ENCODE measurements around the gene JPH2.

JPH2 gene

DNA sequence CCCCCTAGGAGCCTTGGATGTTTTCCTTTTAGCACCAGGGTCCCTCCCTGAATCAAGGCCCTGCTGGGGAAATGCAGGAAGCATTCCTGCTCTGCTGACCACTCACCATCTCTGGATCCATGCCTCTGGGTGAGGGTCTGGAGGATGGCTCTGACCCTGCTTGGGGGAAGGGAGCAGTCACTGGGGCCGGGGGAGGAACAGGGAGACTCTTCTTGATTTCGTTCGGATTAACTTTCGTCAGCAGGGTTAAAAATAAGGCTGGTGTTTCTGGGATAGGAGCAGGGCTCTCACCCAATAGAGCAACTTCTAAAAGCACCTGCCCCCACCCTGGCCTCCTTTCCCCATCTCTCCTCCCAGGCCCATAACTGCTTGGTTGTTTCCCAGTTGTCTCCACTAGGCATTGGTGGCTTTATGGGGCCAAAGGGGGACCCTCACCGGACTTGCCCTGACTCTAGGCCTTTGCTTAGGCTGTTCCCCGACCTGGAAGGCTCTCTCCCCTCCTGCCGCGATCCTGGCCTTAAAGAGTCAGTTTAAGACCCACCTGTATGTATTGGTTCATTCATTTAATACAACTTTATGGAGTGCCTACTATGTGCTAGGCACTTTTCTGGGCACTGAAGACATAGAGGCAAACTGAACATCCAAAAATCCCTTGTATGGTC is 63.0 kb downstream of the JPH2 start:
- no peak for DNase-seq

- DNase-seq = no peak
Measured at GRCh38 chr20:44123251-44123650, 63.7 kb downstream of the JPH2 start.

DNA sequence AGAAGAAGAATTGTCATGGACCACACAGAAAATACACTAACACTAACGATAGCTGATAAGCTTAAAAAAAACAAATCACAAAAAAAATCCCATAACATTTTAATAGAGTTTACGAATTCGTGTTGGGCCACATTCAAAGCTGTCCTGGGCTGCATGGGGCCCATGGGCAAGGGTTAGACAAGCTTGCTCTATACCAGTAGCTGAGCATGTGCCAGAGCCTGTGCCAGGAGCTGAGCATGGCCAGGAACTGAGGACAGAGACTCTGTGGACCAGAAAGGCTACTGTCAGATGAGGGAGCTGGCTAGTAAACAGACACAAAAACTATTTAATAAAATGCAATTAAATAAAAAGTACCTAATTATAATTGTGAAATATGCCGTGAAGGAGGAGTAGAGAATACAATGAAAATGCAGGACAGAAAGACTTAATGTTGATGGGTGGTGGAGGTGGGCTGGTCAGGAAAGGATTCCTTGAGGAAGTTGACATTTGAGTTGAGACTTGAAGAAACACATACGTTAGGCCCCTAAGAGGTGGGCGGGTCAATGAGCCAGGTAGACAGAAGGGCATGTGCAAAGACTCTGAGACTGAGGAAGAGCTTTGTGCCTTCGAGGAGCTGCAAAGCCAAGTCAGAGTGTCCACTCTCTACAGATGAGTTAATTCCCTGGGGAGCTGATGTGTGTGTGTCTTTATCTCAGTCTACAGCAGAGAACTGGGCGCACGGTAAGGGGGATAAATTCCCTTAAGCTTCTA is 66.1 kb downstream of the JPH2 start:
- no peak for DNase-seq

DNA sequence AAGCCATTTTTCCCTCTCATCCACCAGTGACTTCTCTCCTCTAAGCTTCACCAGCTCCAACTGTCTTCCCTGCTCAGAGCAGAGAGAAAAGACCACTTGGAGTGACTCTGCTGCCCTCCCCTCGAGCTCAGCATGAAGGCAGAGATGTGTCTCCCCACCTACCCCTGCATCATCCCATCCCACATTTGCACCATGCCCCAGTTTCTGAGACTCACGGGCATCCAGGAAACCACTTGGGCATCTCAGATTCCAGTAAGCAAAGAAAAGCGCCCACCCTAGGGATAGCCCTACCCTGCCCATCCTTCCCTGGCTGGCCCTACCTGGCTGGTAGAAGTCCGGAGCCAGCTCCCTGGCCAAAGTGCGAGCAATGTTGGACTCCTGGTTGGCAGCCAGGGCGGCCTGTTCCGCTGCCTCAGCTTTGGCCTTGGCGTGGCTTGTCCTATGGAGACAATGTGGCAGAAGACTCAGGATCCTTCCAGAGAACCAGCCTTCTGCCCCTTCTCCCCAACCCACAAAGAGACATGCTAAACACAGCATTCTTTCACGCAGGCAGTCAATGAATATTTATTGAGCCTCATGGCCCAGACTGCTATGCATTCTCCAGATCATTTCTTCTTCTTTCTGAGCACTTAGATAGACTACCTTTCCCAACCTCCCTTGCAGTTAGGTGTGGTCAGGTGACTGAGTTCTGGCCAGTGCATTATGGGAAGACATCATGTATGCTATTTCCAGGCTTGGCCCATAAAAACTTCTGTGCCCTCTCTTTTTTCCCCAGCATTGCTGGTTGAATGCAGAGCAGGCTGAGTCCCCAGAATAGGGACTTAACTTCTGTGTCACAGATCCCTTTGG is 68.6 kb downstream of the JPH2 start:
- no peak for DNase-seq

- DNase-seq = no peak
Measured at GRCh38 chr20:44117296-44118184, 69.4 kb downstream of the JPH2 start.

DNA sequence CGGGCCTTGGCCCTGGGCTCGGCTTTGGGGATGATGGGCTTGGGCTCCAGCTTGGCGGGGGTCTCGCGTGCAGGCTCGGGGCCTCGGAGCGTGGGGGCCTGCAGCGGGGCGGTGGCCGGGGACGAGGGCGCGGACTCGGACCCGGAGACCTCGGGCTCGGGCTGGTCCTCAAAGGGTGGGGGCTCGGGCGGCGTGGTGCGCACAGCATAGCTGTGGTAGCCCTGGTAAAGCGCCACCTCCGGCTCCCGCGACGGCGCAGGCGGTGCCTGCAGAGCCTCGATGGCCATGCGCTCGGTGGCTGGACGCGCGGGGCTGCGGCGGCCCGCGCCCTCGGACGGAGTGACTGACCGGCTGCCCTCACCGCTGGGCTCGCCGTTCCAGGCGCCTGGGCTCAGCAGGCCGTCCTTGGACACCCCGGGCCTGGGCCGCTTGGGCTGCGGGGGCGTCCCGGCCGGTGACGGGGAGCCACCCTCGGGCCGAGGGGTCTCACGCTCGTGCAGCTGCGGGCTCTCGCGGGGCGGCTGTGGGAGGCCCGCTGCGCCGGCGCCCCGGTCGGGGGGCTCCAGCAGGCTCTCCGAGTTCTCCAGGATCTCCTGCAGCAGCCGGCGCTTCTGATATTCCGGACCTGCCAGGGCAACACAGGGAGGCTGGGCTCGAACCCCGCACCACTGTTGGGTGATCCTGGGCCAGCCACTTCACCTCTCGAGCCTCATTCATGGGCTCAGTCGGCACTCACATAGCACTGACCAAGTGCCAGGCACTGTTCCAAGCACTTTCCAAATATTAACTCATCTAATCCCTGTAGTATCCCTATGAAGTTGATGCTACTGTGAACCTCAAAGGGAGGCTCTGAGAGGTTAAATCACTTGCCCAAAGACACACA is 71.0 kb downstream of the JPH2 start:
- DNase-seq = no peak

- no peak for DNase-seq
Measured at GRCh38 chr20:44115181-44115580, 71.8 kb downstream of the JPH2 start.

DNA sequence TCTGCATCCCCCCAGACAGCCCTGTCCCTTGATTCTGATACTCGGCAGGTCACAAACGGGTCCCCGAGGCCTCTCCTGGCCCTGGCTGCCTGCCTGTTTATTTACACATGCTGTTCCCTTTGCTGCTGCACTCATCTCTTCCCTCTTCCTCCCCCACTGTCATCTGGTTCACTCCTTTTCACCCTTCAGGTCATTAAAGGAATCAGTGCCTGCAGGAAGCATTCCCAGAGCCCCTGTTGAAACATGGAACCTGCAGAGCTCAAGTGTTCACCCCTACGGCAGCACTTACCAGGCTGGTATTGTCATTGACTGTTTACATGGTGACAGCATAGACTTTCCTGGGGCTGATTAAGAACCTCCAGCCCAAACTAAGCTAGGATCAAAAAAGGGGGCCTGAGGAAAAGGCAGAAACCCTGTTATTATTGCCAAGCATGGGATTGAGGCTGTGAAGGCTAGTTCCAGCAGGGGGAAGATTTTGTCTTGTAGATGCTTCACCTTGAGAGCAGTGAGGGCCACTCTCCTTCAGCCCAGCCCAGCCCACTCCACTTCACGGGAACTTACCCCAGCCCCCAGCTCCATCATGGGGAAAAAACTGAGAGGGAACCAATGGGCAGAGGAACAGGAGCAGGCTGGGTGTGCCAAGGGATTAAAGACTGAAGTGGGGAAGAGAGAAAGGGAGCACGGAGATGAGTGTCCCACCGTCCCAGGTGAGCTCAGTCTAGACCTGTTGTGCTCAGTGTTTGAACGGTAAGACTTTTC is 73.2 kb downstream of the JPH2 start:
- no peak for DNase-seq

DNA sequence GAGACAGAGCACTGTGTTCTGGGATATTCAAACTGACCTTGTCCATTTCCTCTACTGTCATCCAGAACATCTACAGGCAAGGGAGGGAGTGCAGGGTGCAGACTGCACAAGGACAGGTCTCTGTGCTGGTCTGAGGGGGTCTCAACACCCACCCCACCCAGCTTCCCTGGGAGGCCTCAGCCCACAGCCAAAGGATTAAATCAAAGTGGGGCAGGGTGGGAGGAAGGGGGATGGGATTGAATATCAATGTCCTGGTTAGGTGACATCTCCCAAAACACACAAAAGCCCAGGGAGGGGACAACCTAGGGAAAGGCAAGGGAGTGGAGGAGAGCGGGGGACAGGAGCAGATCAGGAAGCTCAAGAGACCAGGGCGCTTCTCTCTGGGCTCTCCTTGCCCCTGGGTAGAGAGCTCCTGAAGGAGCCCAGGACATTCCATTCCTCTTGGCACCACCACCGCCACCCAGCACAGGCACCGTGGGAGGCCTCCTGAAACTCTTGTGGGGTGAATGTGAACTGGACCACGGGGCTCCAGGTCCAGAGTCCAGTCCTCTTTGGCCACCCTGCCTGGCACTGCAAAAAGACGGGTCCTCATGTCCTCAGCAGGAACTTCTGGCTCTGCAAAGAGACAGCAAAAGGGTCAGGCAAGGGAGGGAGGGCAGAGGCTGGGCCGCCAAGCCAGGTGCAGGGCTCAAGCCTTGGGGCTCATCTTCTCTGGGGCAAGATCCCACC is 73.9 kb downstream of the JPH2 start:
- no peak for DNase-seq

GRCh38 chr20:44112456-44112855 is 74.5 kb downstream of the JPH2 start:
- DNase-seq = no peak

DNA sequence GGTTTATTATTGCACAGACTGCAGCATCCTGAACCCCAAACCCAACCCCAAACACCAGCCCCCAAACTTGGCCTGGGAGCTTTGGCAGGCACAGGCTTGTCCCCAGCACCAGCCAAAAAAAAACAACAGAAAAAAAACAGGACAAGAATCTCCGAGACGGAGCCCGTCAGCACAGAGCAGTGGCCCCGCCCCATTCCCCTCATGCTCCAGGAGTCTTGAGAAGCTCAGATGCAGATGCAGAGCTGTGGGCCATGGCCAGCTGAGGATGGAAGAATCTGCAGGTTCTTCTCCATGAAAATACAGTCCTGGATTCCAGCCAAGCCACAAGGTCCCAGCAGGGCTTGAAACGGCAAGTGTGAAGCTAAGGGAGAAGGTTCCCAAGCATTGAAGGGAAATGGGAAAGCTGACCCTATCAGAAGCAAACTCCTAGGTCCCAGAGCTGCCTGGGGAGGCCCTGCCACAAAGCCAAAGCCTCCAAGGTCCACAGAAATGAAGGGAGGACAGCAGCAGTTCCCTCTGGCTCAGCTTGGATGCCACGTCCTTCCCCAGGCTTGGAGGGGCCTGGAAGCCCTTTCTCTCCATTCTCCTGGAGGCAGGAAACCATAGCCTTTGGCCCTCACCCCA is 75.2 kb downstream of the JPH2 start:
- DNase-seq = no peak

DNA sequence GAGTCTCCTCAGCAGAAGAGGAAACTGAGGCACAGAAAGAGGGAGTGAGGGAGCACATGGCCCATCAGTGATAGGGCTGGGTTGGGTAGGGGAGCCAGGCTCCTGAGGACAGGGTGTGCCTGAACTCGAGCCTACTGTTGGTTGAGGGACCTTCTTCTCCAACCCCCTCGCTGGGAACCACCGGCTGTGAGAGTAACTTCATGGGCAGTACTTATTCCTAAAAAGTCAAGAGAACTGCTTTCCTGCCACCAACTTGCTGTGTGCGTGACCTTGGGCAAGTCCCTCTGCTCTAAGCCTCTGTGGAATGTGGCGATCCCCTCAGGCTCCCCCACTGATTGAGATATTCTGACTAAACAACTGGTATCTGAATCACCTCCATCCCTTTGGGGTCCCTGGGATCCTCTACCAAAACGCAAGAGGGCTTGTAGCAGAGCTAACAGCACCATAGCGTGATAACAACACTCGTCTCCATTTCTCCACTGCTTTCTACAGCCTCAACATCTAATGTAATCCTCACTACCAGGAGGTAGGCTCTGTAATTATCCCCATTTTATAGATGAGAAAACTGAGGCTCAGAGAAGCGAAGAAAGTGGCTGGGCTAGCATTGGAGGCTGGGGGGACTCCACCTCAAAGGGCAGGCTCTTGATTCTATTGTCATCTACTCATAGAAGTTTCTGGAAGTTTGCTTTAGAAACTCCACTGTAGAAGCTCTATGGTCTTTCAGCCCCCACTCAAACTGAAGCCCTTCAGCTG is 76.0 kb downstream of the JPH2 start:
- no peak for DNase-seq

DNA sequence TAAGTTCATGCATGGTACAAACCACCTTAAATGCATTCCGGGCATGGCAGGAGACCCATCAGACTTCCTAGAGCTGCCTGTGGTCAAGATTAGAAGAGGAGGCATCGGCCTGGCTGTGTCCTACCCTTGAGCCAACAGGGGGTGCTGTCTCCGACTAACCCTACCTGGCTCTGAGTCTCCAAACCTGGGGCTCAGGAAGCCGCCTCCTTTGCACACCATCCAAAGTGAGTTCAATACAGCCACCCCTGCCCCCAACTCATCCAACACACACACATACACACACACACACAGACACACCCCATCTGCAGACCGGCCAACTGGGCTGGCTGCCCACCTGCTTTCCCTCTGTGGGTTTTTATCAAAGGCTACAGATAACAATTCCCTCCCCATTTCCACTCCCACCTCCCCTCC is 77.0 kb downstream of the JPH2 start:
- DNase-seq = no peak

- no peak for DNase-seq
Measured at GRCh38 chr20:44106615-44107014, 80.4 kb downstream of the JPH2 start.

DNA sequence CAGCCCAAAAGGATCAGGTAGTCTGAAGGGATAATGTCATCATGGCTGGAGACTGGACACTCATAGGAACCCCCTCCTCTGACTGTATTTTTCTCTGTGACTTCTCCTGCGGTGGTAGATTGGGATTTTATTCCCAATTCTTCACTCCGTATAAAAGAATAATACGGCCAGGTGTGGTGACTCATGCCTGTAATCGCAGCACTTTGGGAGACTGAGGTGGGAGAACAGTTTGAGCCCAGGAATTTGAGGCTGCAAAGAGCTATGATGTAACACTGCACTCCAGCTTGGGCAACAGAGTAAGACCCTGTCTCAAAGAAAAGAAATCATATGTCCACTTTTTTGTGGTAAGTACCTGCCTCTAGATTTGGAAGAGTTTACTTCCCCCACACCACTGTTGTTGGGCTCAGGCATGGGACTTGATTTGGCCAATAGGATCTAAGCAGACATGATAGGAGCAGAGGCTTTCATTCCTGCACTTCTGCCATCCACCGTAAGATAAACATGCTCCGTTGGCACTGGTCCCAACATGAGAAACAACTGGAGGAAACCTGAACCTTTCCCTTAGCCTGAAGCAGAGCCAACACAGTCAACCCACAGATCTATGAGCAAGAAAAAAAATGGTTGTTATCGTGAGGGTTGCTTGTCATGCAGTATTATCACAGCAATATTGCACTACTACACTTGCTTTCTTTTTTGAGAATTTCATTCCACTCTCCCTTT is 82.0 kb downstream of the JPH2 start:
- no peak for DNase-seq

GRCh38 chr20:44102582-44102981 is 84.4 kb downstream of the JPH2 start:
- DNase-seq = no peak

DNA sequence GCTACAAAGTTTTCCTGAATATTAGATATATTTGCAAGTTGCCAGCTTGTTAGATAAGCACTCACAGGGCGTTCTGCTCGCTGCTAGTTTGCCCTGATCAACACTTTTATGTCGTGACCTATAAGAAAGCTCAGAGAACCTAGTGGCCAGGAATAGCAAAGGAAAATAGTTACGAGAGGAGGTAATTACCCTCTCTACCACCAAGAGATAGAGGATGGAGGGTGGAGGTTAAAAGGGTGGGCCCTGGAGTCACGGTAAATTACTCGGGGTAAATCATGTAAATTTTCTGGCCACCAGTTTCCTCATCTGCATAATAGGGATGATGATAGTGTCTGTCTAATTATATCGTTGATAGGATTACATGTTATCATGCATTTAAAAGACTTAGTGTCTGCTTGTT is 87.2 kb downstream of the JPH2 start:
- DNase-seq = no peak

GRCh38 chr20:44098657-44099056 is 88.3 kb downstream of the JPH2 start:
- DNase-seq = no peak

All from T-helper 1 cell (primary cell).